HG02798 (cell line): ENCODE data around the gene ESRRB.

Source experiments
- ATAC-seq: cut with Tn5 transposase; IDR thresholded peaks from one replicate; pipeline ENCODE4 v1.9.1; 2021; ENCODE audit warnings: mild to moderate bottlenecking; ENCODE audit not compliant: unreplicated experiment, poor library complexity

The ESRRB gene

DNA sequence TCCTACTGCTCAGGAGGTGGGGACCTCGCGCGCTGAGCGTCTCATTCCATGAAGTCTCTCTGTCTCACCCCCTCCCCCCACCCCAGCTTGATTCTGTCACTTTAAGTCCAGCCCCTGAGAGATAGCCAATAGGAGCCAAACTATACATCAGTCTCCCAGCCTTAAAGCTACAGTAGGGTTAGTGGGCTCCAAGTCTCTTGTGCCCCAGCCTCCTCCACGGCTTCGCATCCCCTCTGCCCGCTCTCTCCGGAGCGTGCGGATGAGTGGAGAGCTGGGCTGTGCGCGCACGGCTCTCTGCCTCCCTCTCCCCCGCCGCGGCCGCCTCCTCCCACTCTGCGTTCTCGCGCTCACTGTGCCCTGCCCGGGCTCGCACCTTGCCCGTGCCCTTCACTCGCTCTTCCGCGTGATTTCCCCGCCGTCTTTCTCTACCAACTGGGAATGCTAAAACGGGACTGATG, at the start of gene ESRRB:
ESRRB (plus strand) TSS at position 191 of the 458 bp plus-strand sequence; CDS start at position 456, 265 bp downstream.
- ATAC-seq, result no peak

DNA sequence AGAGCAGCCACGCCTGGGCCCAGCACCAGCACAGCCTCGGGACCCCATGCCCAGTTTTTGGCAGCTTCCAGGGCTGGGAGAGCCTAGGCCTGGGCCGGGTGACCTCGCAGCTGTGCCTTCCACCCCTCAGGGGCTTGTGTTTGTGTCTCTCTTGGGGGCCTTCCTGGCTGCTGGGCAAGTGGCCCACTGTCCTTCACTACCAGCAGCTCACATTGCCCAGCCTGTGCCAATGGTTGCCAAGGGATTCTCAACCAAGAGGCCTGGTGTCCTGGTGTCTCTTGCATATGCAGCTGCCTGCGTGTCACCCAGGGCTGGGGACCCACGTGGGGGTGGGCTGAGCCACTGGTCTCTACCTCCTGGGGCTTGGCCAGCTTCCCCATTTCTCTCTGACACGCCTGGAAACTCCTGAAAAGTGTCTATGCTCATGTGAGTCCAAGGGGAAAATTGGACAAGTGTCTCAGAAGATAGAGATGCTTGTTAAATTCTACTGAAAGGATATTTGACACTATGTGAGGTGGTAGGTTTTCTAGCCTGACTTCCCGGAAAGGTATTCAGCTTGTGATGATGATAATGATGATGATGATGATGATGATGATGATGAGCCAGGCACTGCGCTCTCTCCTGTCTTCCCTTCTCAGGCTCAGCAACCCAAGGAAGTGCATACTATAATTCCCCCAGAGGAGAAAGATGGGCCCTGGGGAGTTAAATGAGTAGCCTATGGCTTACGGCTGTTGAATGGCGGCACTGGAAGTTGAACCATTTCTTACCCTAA, 48.8 kb upstream of the ESRRB start:
- no peak for ATAC-seq

DNA sequence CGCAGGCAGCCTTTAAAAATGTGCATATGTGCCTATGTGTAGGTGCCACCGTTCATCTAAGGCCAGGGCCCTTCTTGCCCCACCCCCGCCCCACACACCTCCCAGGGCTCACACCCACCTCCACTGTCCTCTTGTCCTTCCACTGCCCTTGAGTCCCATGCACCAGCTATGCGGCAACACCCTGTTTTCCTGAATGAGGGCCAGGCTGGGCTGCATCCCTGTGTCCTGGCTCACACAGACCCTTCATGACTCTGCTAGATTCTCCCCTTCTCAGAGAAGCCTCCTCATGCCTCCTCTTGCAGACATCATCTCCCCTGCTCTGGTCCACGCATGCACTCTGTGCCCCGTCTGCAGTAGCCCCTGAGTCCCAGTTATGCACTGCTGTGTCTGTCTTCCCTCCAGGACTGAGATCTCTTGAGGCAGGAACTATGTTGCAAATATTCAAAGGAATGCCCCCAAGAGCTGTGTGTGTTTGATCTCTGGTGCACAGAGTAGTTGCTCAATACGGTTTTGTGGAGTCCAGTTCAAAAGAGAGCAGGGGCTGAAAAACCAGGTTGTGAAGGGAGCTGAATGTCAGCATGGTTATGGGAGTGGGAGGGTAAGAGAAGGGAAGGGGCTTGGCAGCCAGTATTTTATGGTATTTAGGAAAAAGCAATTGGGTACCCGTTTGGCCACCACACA, 47.3 kb upstream of the ESRRB start:
- ATAC-seq, result no peak

DNA sequence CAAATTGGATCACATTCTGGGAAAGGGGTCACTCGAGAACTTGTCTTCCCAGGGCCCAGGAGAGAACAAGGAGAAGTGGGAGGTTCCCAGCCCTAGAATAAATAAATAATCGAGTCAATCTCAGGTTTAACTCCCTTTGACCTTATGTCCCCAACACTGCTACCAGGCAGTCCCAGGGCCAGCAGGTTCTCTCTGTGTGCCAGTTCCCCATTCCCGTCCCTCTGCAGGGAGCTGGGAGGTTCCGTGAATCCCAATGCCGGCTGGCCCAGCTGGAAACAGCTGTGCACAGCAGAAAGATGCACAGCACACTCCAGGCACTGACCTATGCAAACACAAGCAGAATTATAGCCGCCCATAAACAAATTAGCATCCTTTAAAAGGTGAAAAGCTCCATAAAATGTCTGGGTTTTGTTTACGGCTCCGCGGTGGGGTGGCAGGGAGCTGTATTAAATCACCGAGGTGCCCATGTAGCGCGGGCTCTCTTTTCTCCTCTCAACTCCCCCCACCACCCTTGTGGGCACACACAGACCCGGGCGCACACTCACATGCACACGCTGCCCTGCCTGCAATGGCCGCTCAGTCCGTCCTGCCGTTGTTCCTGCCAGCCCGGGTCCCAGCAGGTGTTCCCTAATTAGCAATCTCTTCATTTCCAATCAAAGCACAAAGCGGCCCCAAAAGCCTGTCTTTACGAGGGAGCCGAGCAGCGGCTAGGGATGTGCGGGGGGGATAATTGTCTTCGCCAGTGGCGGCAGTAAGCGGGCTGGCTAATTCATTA, 46.6 kb upstream of the ESRRB start:
- no peak for ATAC-seq

DNA sequence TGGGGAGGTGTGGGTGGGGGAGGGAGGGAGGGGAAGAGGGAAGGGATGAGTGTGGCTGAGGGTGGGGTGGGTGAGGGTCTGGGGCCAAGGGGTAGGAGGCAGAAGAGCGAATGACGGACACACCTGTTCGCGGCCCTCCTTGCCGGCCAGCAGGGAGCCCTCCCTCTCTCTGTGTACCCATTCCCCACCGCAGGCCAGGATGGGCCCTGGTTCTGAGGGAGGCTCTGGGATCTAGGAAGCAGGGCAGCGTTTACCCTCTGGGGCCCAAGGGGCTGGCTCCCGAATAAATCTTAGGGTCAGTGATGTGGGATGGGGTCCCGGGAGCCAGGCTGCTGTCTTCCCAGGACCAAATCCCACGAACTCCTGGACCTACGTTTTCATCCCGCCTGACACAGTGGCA, 46.0 kb upstream of the ESRRB start:
- no peak for ATAC-seq

DNA sequence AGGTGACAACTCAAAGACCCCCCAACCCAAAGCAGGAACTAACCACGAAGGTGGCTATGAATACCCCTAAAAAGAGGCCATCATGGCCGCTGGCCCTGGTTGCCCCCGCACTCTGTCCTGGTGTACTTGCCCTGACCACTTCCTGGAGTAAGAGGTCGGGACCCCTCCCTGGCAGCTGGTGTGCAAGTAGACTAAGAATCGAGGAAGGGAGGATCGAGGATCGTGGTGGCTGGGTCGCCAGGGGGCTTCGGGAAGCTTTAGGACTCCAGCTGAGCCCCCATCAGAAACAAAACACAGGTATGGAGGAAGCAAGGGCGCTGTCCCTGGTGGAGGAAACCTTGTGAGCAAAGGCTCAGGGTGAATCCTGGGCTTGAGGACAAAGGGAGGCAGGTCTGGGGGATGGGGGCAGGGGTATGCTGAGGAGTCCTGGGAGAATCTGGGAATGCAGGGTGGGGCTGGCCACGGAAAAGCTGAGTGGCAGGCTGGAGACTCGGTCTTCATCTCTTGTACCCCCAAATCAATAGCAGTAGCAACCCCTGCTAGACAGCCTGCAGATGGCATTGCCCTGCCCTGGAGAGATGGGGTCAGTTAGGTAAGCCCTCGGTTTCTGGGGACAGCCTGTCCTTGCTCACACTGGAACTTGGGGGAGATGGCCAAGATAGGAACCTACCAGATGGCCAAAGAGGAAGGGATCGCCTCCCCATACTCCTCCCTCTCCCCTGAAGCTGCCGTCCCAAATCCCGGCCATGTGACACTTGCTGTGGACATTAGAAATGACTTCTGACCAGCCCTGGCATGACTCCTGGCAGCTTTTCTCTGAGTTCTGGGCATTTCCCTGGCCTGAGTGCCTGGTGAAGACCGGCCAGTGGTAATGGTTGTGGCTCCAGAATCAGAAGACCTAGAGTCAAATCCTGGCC, 45.3 kb upstream of the ESRRB start:
- ATAC-seq, result no peak

DNA sequence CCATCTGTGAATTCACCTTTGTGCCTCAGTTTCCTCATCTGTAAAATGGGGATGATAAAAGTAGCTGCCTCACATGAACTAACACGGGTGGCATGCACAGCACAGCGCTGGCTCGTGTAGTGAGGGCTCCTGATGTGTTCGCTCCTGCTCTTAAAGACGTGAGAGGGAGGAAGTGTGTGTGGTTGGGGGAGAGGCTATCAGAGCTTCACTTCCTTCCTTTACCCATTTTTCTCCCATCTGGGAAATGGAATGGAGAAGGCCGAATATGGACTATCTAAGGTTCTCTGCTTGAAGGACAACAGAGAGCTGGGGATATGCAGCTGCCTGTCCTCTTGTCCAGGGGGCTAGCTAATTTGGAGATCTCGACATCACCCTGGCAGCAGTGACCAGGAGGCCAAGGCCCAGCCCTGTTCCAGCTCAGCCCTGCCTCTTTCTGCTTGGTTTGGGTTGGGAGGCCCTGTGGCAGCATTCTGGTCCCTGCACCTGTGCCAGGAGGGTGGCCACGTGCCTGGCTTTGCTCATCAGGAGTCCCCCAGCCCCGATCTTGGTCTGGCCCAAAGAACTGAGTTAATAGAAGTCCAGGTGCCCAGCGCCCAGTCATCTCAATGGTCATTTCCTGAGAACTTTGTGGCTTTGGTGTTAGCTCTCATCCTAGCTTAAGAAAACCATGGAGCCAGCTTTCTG, 44.5 kb upstream of the ESRRB start:
- ATAC-seq, result no peak

DNA sequence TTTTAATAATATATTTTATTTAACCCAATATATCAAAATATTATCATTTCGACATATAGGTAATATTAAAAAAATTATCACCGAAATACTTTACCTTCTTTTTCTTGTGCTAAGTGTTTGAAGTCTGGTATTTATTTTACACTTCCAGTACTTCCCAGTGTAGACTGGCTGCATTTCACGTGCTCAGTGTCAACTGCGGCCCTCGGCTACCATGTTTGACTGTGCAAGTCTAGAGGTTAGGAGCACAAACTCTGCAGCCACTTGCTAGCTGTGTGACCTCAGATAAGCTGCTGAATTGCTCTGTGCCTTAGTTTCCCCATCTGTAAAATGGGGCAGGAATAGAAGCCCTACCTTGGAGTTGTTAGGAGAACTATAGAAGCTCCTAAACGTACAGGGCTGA, 42.3 kb upstream of the ESRRB start:
- no peak for ATAC-seq

DNA sequence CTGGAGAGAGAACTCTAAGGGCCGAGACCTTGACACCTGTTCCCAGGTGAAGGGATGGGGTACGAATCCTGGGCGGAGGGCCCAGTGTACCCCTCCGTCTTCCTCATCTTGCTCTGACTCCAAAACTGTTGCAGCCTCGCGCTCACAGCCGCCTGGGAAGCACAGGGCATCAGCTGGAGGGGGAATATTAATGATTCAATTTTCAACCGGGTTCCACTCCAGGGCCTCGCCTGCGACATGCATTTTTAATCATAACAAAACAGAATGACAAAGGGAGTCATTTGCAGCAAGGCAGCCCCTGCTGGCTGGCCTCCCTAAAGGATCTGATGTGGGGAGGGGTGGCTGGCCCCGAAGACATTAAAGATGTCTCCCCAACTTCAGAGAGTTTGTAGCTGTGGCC, 41.6 kb upstream of the ESRRB start:
- no peak for ATAC-seq

DNA sequence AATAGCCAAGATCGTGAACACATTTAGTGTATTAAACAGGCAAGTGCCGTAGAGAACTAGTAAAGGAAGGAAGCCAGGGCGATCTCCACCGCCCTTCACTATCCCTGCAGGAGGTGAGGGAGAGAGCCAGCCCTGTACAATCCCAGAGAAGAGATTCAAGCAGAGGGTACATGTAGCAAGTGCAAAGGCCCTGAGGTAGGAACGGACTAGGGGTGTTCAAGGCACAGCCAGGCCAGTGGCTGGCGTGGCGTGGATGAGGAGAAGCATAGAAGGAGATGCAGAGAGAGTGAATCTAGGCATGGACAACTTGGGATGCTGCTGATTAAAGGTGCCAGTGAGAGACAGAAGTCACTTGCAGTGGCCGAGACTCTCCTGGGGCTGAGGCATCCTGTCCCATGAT, 39.1 kb upstream of the ESRRB start:
- ATAC-seq, result no peak

DNA sequence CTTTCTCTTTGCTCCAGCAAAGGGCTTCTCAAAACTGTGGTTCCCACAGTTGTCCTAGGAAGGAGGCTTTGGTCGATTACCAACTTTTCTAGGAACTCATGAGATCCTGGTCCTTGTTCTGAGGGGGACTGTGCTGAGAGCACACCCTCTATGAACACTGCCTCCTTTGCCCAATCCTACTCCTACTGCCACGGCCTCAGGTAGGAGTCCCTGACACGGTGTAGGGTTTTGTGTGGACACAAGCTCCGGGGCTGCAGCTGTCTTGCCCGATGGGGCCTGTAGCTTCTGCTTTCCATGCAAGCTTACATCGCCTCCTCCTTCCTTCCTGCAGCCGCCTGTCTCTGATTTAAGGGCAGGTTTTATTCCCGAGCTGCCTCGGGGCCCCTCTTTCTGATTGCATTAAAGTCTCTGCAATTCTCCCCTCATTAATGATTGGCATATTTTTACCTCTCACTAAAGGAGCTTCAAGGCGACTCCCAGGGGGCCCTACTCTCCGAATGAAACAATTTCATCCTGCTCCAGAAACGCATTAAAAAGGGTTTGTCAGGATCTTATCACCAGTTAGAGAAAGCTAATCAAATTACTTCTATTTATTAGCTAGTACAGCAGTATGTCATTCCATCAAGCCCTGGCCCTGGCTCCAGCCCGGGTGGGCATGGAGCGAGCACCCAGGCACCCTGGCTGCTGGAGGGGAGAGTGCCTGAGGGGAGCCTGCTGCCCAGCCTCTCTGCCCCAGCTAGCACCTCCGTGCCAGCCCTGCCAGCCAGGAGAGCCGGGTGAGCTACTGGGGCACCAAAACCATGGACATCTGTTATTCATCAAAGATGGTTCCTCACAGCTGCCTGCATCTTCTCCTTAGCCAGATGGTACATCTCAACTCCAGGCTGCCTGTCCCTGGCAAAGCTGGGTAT, 38.0 kb upstream of the ESRRB start:
- no peak for ATAC-seq

DNA sequence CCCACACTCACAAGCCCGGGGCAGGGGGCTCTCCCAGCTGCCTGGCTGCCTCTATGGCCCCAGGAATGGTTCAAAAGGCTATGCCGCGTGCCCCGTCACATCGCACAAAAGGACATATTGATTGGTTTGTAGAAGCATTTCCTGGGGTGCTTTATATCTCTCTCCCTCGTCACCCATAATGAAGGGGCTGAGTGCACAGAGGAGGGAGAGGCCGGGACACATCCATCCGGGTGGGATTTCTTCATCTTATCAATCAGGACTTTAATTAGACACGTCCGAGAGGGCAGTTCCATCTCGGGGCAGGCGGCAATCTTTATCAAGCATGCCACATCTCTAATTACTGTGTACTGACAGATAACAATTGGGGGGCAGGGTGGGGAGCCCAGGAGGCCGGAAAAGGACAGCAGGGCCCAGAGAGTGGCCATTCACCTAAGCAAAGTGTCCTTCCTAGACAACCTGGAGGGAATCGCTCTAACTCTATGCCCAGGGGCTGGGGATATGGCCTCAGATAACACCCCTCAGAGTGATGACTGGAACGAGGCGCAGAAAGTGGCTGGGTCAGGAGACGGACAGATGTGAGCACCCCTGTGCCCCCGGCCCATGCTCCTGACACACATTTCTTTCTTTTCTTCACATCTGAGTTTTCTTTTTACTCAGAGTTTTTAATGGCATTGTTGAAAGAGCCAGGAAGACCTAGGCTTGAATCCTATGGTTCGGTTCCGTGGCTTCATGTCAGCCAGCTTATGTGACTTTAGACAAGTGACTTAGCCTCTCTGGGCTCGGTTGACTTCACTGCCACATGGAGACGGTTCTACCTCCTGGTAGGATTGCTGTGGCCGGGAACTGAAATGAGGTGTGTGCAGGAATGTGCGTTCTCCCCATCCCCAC, 36.0 kb upstream of the ESRRB start:
- ATAC-seq, result no peak

DNA sequence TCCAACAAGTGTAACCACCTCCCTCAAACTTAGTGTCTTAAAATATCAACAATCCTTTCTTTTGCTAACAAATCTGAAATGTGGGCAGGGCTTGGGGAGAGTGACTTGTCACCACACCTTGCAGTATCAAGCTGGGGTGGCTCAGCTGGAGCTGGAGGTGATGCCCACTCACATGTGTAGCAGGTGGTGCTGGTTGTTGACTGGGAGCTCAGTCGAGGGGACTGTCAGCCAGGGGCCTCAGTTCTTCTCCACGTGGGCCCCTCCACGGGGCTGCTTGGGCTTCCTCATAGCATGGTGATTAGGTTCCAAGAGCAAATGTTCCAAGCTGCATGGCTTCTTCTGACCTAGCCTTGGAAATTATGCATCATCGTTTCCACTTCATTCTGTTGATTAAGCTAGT, 32.6 kb upstream of the ESRRB start:
- no peak for ATAC-seq

DNA sequence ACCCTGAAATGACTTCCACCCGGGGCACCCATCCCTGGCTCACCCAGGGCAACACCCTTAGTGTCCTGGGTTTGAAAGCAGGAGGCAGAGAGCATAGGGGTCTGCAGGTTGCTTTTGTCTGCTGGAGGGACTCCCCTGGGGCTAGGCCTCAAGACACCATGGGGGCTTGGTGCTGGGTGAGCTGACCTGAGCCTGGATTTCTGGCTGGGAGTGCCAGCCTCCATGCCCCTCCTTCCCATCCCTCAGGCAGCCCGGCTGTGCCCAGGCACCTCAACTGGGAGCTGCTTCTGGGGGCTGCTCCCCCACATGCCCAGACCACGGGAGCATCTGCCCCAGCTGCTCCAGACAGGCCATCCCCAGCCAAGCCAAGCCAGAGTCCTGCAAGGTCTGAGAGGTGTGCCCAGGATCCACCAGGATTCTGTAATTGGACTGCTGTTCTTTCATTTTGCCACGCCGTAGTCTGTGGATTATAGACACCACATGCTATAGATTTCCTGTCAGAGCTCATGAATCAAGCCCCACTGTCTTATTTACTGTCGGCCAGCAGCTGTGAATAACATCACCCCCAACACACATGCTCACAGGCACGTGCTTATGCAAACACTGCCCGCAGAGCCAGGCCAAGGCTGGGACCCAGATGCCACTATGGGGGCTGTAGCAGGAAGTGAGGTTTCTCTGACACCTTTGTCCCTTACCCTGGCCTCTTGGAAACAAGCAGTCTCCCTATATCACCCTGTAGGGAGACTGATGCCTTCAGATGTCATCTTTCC, 29.4 kb upstream of the ESRRB start:
- no peak for ATAC-seq

DNA sequence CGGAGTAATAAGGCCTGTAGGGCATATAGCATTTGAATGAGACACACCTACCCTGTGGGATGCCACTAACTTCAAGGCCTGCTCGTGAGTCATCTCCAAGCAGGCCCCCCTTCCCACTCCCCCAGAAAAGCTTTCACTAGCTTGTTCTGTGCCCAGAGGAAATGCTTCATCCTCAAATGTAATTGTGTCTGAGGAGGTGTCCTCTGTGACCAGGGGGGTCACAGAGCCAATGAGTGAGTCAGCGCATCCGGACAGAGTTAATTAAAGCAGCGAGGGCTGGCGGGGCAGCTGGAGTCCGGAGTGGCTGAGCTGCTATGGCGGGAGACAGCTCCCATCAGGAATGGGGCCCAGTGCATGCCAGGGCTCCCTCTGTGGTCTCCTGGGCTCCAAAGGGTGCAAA, 27.0 kb upstream of the ESRRB start:
- no peak for ATAC-seq

DNA sequence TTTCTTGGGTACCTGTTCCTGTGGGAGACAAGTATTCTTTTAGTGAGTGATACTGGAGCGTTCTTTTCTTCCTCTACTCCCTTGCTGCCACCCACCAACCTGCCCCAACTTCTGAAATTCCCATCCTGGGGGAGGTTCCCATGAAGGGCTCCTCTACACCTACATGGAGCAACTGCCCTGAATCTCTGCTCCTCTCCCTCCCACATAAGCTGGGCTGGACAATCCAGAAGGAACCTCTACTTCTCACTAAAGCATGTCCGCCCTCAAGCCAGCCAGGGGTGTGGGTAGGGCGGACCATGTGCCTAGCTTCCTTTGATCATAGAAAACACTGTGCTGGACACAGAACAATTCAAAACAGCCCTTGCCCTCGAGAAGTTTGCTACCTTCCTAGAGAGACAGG, 25.9 kb upstream of the ESRRB start:
- ATAC-seq, result no peak

DNA sequence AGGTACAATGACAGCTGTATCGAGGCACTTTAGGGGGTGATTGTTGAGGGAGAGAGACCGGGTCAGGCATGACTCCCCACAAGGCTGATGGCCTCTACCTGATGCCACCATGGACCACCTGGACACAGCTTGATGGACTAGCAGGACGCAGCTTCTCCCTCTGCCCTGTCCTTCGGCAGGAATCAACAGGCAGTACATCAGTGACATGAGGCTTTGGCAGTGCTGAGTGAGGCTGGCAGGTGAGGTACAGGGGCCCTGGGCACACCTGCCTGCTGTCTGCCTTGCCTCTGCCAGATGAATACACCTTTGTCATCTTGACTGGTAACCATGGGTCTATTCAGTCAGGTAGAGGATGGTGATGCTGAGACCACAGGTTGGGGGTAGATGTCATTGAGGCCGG, 25.3 kb upstream of the ESRRB start:
- no peak for ATAC-seq
